ENCODE measurements around the gene WARS2. TPM values are rescaled to one million over a fixed set of nuclear protein-coding genes. Genes with fewer than 3 reads are reported as not detected.

WARS2 gene
- total RNA-seq = 18.3 and 19.3 TPM in 2 replicates
- polyA plus RNA-seq = 6.2 and 10.4 TPM in 2 replicates

- Histone ChIP-seq H3K79me2 (peaks cover 45% of the 10 kb centered on the region), H3K27me3 (no peaks in the 10 kb centered on the region), H3K27ac (peak within 1 kb of the TSS; percentile 98), H3K4me2 (peak within 1 kb of the TSS; percentile 81), H4K20me1 (ENCODE audit: insufficient read depth, poor library complexity, severe bottlenecking) (no peaks in the 10 kb centered on the region), H3K4me1 (ENCODE audit: insufficient read depth) (peaks cover 14% of the 10 kb centered on the region), H3K9me3 (ENCODE audit: low read depth) (no peaks in the 10 kb centered on the region), H3K36me3 (replicated peaks; ENCODE audit: insufficient read depth, low read depth) (no peaks in the 10 kb centered on the region), H3K4me3 (peak within 1 kb of the TSS; percentile 51), H3K9me2 (replicated peaks; ENCODE audit: insufficient read depth) (no peaks in the 10 kb centered on the region), H2AFZ (peak within 1 kb of the TSS; percentile 64)
- DNase-seq (ENCODE audit: low spot score) = peak; percentile 98
- no peak for TF ChIP-seq CTCF (IDR thresholded peaks at IDR 0.05; ENCODE audit: poor library complexity)
- no peak for TF ChIP-seq EZH2 (IDR thresholded peaks at IDR 0.05; ENCODE audit: borderline replicate concordance)
- TF ChIP-seq EZH2phosphoT487 (IDR thresholded peaks at IDR 0.05; ENCODE audit: low read depth, severe bottlenecking, unreplicated experiment) = no peak
- WGBS (ENCODE audit: low lambda C conversion rate, missing lambda C conversion rate) = under 1% methylated on average over 50 of the region's 50 CpGs
These were observed at the start of gene WARS2 for GRCh38 chr1:119140177-119141019. TSS of gene WARS2 (minus strand) at chr1:119140653. CDS start at chr1:119140644, 9 bp downstream.

- Histone ChIP-seq H3K79me2 (no peaks in the 10 kb centered on the region), H3K9me3 (ENCODE audit: low read depth) (no peaks in the 10 kb centered on the region), H3K4me1 (ENCODE audit: insufficient read depth) (no peaks in the 10 kb centered on the region), H2AFZ (no peak overlapping the region), H3K36me3 (replicated peaks; ENCODE audit: insufficient read depth, low read depth) (no peaks in the 10 kb centered on the region), H3K9me2 (replicated peaks; ENCODE audit: insufficient read depth) (no peaks in the 10 kb centered on the region), H3K4me2 (no peak overlapping the region), H3K27ac (no peak overlapping the region), H4K20me1 (ENCODE audit: insufficient read depth, poor library complexity, severe bottlenecking) (no peaks in the 10 kb centered on the region), H3K4me3 (no peak overlapping the region), H3K27me3 (no peaks in the 10 kb centered on the region)
- 80% methylated on average over 3 of the region's 3 CpGs for WGBS (ENCODE audit: low lambda C conversion rate, missing lambda C conversion rate)
- no peak for DNase-seq (ENCODE audit: low spot score)
- no peak for TF ChIP-seq EZH2phosphoT487 (IDR thresholded peaks at IDR 0.05; ENCODE audit: low read depth, severe bottlenecking, unreplicated experiment)
- no peak for TF ChIP-seq CTCF (IDR thresholded peaks at IDR 0.05; ENCODE audit: poor library complexity)
- TF ChIP-seq EZH2 (IDR thresholded peaks at IDR 0.05; ENCODE audit: borderline replicate concordance) = no peak
These were observed 48.5 kb upstream of the WARS2 start for GRCh38 chr1:119188926-119189325.

GRCh38 chr1:119187416-119187815, 47.0 kb upstream of the WARS2 start:
- 89% methylated on average over 2 of the region's 2 CpGs for WGBS (ENCODE audit: low lambda C conversion rate, missing lambda C conversion rate)
- DNase-seq (ENCODE audit: low spot score) = no peak
- H3K27me3 ChIP-seq = no peaks in the 10 kb centered on the region
- no peaks in the 10 kb centered on the region for H3K9me2 ChIP-seq (replicated peaks; ENCODE audit: insufficient read depth)
- H3K9me3 ChIP-seq (ENCODE audit: low read depth) = no peaks in the 10 kb centered on the region
- no peak overlapping the region for H3K4me3 ChIP-seq
- TF ChIP-seq CTCF (IDR thresholded peaks at IDR 0.05; ENCODE audit: poor library complexity) (no peak), EZH2phosphoT487 (IDR thresholded peaks at IDR 0.05; ENCODE audit: low read depth, severe bottlenecking, unreplicated experiment) (no peak), EZH2 (IDR thresholded peaks at IDR 0.05; ENCODE audit: borderline replicate concordance) (no peak)
- H4K20me1 ChIP-seq (ENCODE audit: insufficient read depth, poor library complexity, severe bottlenecking) = no peaks in the 10 kb centered on the region
- H3K27ac ChIP-seq = no peak overlapping the region
- H3K79me2 ChIP-seq = no peaks in the 10 kb centered on the region
- no peak overlapping the region for H2AFZ ChIP-seq
- H3K36me3 ChIP-seq (replicated peaks; ENCODE audit: insufficient read depth, low read depth) = no peaks in the 10 kb centered on the region
- no peak overlapping the region for H3K4me2 ChIP-seq
- H3K4me1 ChIP-seq (ENCODE audit: insufficient read depth) = no peaks in the 10 kb centered on the region

Measured in hepatocyte (in vitro differentiated cells).